HEK293 (cell line): ENCODE results near the gene CACNA2D3.

ENCODE experiments used
- ZBTB21 ChIP-seq: fragments of 450-650 bp; formaldehyde crosslinking; IDR thresholded peaks from 2 replicates; pipeline ENCODE4 v1.5.1; 2017; ENCODE audit warnings: missing biosample characterization, missing genetic modification characterization
- ZNF366 ChIP-seq: fragments of 450-650 bp; formaldehyde crosslinking; conservative IDR thresholded peaks from 2 replicates; pipeline ENCODE4 v1.5.1; 2016; ENCODE audit warnings: missing biosample characterization, missing genetic modification characterization
- ZNF777 ChIP-seq: fragments of 450-650 bp; formaldehyde crosslinking; IDR thresholded peaks from 2 replicates; pipeline ENCODE4 v1.5.1; 2017; ENCODE audit warnings: missing biosample characterization, missing genetic modification characterization, borderline replicate concordance
- TF ChIP-seq, protein P1 (sequence below): fragments of 450-650 bp; formaldehyde crosslinking; IDR thresholded peaks from 2 replicates; pipeline ENCODE4 v1.5.1; 2016; ENCODE audit warnings: missing biosample characterization, missing genetic modification characterization
- TF ChIP-seq, protein P2 (sequence below): fragments of 450-650 bp; formaldehyde crosslinking; IDR thresholded peaks from 2 replicates; pipeline ENCODE4 v1.5.1; 2016; ENCODE audit warnings: missing biosample characterization, missing genetic modification characterization

DNA sequence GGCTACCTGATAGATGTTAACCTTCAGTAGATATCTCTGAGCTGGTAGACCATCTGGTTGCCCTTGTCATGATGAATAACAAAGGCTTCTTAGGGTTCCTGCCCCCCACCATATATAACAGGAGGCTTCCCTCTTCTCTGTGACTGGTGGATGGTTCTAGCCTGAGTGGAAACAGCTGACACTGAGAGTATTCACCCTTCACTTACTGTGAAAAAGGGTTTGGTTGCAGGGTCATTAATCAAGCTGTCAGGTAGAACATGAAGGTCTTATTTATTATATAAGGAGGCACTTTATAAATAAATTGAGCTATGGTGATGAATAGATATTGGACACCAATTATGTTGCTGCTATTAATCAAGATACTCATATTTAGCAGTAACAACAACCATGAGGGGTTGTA, 58.6 kb downstream of the CACNA2D3 start:
- TF ChIP-seq ZBTB21 (tag by site-specific recombination) (no peak), ZNF777 (no peak), ZNF366 (tag by site-specific recombination) (no peak)
- TF ChIP-seq, protein P1, sequence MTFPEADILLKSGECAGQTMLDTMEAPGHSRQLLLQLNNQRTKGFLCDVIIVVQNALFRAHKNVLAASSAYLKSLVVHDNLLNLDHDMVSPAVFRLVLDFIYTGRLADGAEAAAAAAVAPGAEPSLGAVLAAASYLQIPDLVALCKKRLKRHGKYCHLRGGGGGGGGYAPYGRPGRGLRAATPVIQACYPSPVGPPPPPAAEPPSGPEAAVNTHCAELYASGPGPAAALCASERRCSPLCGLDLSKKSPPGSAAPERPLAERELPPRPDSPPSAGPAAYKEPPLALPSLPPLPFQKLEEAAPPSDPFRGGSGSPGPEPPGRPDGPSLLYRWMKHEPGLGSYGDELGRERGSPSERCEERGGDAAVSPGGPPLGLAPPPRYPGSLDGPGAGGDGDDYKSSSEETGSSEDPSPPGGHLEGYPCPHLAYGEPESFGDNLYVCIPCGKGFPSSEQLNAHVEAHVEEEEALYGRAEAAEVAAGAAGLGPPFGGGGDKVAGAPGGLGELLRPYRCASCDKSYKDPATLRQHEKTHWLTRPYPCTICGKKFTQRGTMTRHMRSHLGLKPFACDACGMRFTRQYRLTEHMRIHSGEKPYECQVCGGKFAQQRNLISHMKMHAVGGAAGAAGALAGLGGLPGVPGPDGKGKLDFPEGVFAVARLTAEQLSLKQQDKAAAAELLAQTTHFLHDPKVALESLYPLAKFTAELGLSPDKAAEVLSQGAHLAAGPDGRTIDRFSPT (tag by site-specific recombination) = no peak
- TF ChIP-seq, protein P2, sequence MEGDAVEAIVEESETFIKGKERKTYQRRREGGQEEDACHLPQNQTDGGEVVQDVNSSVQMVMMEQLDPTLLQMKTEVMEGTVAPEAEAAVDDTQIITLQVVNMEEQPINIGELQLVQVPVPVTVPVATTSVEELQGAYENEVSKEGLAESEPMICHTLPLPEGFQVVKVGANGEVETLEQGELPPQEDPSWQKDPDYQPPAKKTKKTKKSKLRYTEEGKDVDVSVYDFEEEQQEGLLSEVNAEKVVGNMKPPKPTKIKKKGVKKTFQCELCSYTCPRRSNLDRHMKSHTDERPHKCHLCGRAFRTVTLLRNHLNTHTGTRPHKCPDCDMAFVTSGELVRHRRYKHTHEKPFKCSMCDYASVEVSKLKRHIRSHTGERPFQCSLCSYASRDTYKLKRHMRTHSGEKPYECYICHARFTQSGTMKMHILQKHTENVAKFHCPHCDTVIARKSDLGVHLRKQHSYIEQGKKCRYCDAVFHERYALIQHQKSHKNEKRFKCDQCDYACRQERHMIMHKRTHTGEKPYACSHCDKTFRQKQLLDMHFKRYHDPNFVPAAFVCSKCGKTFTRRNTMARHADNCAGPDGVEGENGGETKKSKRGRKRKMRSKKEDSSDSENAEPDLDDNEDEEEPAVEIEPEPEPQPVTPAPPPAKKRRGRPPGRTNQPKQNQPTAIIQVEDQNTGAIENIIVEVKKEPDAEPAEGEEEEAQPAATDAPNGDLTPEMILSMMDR = no peak
